ENCODE measurements around the gene IL1RL2. TPM values are rescaled to one million over a fixed set of nuclear protein-coding genes. Genes with fewer than 3 reads are reported as not detected.

The IL1RL2 gene
- total RNA-seq, 1 experiment from 2014 or later, result not detected

DNA sequence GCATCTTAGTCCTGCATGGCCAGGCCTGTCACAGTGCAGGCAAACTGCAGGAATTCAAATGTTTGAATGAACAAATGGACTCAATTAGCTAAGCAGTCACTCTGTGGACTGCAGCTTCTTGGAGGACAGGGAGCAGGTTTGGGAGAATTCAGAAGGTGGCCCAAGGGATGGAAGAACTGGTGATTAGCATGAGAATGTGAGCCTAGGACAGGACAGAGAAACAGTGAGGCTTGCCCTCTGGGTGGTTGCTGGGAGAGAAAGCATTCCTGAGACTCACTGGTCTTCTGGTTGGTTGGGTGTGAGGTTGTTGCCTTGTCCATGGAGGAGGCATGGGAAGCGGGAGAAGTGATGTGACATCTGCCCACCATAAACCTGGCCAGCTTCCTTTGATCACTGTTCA lies 13.7 kb downstream of the IL1RL2 start:
- intact Hi-C loops (cut with micrococcal nuclease; ENCODE audit: unreplicated experiment), result no loop called here
- Histone ChIP-seq H3K27me3 (ENCODE audit: control insufficient read depth, insufficient read depth, low read length) (no peaks in the 10 kb centered on the region), H3K4me1 (ENCODE audit: control insufficient read depth, insufficient read depth, low read length) (no peaks in the 10 kb centered on the region), H3K36me3 (ENCODE audit: control insufficient read depth, insufficient read depth, low read length) (no peaks in the 10 kb centered on the region), H3K27ac (ENCODE audit: low read length) (no peak overlapping the region), H3K9me3 (ENCODE audit: control insufficient read depth, insufficient read depth, low read depth, low read length) (no peaks in the 10 kb centered on the region), H3K4me3 (ENCODE audit: low read depth in 2 of 2, low read length in 2 of 2) (no peak overlapping the region)
- TF ChIP-seq, protein P1, sequence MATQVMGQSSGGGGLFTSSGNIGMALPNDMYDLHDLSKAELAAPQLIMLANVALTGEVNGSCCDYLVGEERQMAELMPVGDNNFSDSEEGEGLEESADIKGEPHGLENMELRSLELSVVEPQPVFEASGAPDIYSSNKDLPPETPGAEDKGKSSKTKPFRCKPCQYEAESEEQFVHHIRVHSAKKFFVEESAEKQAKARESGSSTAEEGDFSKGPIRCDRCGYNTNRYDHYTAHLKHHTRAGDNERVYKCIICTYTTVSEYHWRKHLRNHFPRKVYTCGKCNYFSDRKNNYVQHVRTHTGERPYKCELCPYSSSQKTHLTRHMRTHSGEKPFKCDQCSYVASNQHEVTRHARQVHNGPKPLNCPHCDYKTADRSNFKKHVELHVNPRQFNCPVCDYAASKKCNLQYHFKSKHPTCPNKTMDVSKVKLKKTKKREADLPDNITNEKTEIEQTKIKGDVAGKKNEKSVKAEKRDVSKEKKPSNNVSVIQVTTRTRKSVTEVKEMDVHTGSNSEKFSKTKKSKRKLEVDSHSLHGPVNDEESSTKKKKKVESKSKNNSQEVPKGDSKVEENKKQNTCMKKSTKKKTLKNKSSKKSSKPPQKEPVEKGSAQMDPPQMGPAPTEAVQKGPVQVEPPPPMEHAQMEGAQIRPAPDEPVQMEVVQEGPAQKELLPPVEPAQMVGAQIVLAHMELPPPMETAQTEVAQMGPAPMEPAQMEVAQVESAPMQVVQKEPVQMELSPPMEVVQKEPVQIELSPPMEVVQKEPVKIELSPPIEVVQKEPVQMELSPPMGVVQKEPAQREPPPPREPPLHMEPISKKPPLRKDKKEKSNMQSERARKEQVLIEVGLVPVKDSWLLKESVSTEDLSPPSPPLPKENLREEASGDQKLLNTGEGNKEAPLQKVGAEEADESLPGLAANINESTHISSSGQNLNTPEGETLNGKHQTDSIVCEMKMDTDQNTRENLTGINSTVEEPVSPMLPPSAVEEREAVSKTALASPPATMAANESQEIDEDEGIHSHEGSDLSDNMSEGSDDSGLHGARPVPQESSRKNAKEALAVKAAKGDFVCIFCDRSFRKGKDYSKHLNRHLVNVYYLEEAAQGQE (IDR thresholded peaks at IDR 0.05; ENCODE audit: insufficient read depth in 1 of 2, low read depth in 2 of 2, low read length in 1 of 2), result no peak
- TF ChIP-seq POLR2AphosphoS5 (IDR thresholded peaks at IDR 0.05; ENCODE audit: low read depth, low read length), result no peak
- no peak for TF ChIP-seq SIN3A (IDR thresholded peaks at IDR 0.05; ENCODE audit: borderline replicate concordance, insufficient read depth, low read depth, low read length)
- TF ChIP-seq TCF7L2 (IDR thresholded peaks at IDR 0.05; ENCODE audit: low read depth, low read length), result no peak
- in situ Hi-C loops (cut with HindIII; ENCODE audit: low pct_unique_long_range_greater_than_20kb, low sequenced_read_pairs), result no loop called here
- ChIA-PET CTCF (no interaction called here), POLR2A (no interaction called here)
- no peak for DNase-seq (ENCODE audit: low read depth, low spot score)
- no peak for ATAC-seq
- BruUV-seq (replicated peaks), result no TSS peak

DNA sequence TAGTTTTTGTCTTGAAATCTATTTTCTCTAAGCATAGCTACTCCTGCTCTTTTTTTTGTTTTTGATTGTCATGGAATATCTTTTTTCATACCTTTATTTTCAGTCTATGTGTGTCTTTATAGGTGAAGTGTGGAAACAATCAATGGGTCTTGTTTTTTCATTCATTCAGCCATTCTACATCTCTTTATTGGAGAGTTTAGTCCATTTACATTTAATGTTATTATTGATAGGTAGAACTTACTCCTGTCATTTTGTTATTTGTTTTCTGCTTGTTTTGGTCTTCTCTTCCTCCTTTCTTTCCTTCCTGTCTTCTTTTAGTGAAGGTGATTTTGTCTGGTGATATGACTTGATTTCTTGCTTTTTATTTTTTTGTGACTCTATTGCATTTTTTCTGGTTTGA lies 17.8 kb downstream of the IL1RL2 start:
- intact Hi-C loops (cut with micrococcal nuclease; ENCODE audit: unreplicated experiment), result no loop called here
- H3K4me3 ChIP-seq (ENCODE audit: low read depth in 2 of 2, low read length in 2 of 2), result no peak overlapping the region
- DNase-seq (ENCODE audit: low read depth, low spot score), result no peak
- no peaks in the 10 kb centered on the region for H3K36me3 ChIP-seq (ENCODE audit: control insufficient read depth, insufficient read depth, low read length)
- H3K9me3 ChIP-seq (ENCODE audit: control insufficient read depth, insufficient read depth, low read depth, low read length), result no peaks in the 10 kb centered on the region
- H3K27me3 ChIP-seq (ENCODE audit: control insufficient read depth, insufficient read depth, low read length), result no peaks in the 10 kb centered on the region
- POLR2A ChIA-PET, result no interaction called here
- no peaks in the 10 kb centered on the region for H3K4me1 ChIP-seq (ENCODE audit: control insufficient read depth, insufficient read depth, low read length)
- TF ChIP-seq, protein P1 (IDR thresholded peaks at IDR 0.05; ENCODE audit: insufficient read depth in 1 of 2, low read depth in 2 of 2, low read length in 1 of 2), result no peak
- no peak for TF ChIP-seq SIN3A (IDR thresholded peaks at IDR 0.05; ENCODE audit: borderline replicate concordance, insufficient read depth, low read depth, low read length)
- no peak for TF ChIP-seq POLR2AphosphoS5 (IDR thresholded peaks at IDR 0.05; ENCODE audit: low read depth, low read length)
- no peak for TF ChIP-seq TCF7L2 (IDR thresholded peaks at IDR 0.05; ENCODE audit: low read depth, low read length)
- TF ChIP-seq, protein P2, sequence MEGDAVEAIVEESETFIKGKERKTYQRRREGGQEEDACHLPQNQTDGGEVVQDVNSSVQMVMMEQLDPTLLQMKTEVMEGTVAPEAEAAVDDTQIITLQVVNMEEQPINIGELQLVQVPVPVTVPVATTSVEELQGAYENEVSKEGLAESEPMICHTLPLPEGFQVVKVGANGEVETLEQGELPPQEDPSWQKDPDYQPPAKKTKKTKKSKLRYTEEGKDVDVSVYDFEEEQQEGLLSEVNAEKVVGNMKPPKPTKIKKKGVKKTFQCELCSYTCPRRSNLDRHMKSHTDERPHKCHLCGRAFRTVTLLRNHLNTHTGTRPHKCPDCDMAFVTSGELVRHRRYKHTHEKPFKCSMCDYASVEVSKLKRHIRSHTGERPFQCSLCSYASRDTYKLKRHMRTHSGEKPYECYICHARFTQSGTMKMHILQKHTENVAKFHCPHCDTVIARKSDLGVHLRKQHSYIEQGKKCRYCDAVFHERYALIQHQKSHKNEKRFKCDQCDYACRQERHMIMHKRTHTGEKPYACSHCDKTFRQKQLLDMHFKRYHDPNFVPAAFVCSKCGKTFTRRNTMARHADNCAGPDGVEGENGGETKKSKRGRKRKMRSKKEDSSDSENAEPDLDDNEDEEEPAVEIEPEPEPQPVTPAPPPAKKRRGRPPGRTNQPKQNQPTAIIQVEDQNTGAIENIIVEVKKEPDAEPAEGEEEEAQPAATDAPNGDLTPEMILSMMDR (IDR thresholded peaks at IDR 0.05), result no peak
- CTCF ChIA-PET, result no interaction called here
- ATAC-seq, result no peak
- in situ Hi-C loops (cut with HindIII; ENCODE audit: low pct_unique_long_range_greater_than_20kb, low sequenced_read_pairs), result no loop called here
- BruUV-seq (replicated peaks), result no TSS peak
- H3K27ac ChIP-seq (ENCODE audit: low read length), result no peak overlapping the region
